Measurements from ENCODE around the gene CYB561D1. TPM values are rescaled to one million over a fixed set of nuclear protein-coding genes. Genes with fewer than 3 reads are reported as not detected.

CYB561D1 gene
- total and polyA plus RNA-seq, 2 of the 13 experiments (the other 11 are each of a cell fraction or from before 2014, with no cell fraction given), result 3.9 to 4.1 TPM

- TF ChIP-seq ZNF446 (CRISPR knock-in tag; IDR thresholded peaks at IDR 0.05), result 0 out of 2 replicates have a peak, but pooled peaks have one; percentile 18
- TF ChIP-seq SPEN (CRISPR knock-in tag; IDR thresholded peaks at IDR 0.05; ENCODE audit: low read depth), result peak; percentile 87
- TF ChIP-seq, protein P1, sequence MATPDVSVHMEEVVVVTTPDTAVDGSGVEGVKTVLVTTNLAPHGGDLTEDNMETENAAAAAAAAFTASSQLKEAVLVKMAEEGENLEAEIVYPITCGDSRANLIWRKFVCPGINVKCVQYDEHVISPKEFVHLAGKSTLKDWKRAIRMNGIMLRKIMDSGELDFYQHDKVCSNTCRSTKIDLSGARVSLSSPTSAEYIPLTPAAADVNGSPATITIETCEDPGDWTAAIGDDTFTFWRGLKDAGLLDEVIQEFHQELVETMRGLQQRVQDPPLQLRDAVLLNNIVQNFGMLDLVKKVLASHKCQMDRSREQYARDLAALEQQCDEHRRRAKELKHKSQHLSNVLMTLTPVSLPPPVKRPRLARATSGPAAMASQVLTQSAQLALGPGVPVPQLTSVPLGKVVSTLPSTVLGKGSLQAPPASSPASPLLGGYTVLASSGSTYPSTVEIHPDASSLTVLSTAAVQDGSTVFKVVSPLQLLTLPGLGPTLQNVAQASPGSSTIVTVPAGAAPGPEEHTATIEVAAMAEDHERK (CRISPR knock-in tag; IDR thresholded peaks at IDR 0.05; ENCODE audit: low read depth), result no peak
- peak; percentile 95 for TF ChIP-seq KMT2A (CRISPR knock-in tag; IDR thresholded peaks at IDR 0.05)
- peak; percentile 98 for TF ChIP-seq POLR2G (IDR thresholded peaks at IDR 0.05; ENCODE audit: low read depth, low read length)
- peak; percentile 57; the same call in 1 of the 2 replicates for TF ChIP-seq ZBTB38 (CRISPR knock-in tag; IDR thresholded peaks at IDR 0.05)
- peak; percentile 67 for TF ChIP-seq SP4 (CRISPR knock-in tag; IDR thresholded peaks at IDR 0.05)
- TF ChIP-seq ZMAT3 (CRISPR knock-in tag; conservative IDR thresholded peaks at IDR 0.05), result no peak; the same call in 1 of the 2 replicates
- TF ChIP-seq SRSF1 (optimal IDR thresholded peaks at IDR 0.05; ENCODE audit: low read depth, low read length), result peak; percentile 76
- TF ChIP-seq FOXK1 (CRISPR knock-in tag; IDR thresholded peaks at IDR 0.05; ENCODE audit: borderline replicate concordance, low read depth), result peak; percentile 66; the same call in 1 of the 2 replicates
- TF ChIP-seq, protein P2, sequence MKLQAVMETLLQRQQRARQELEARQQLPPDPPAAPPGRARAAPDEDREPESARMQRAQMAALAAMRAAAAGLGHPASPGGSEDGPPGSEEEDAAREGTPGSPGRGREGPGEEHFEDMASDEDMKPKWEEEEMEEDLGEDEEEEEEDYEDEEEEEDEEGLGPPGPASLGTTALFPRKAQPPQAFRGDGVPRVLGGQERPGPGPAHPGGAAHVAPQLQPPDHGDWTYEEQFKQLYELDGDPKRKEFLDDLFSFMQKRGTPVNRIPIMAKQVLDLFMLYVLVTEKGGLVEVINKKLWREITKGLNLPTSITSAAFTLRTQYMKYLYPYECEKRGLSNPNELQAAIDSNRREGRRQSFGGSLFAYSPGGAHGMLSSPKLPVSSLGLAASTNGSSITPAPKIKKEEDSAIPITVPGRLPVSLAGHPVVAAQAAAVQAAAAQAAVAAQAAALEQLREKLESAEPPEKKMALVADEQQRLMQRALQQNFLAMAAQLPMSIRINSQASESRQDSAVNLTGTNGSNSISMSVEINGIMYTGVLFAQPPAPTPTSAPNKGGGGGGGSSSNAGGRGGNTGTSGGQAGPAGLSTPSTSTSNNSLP (IDR thresholded peaks at IDR 0.05; ENCODE audit: low read depth, low read length), result no peak
- TF ChIP-seq SOX13 (IDR thresholded peaks at IDR 0.05), result no peak; the same call in 1 of the 2 replicates
- peak in 1 of 2 experiments; percentile 6; a peak in 1 of 4 replicates for TF ChIP-seq SOX13 (CRISPR knock-in tag; conservative IDR thresholded peaks at IDR 0.05 in 1 of 2, IDR thresholded peaks at IDR 0.05 in 1 of 2)
- TF ChIP-seq ZFAT (CRISPR knock-in tag; conservative IDR thresholded peaks at IDR 0.05), result no peak
- TF ChIP-seq SALL1 (CRISPR knock-in tag; IDR thresholded peaks at IDR 0.05), result peak; percentile 84
- TF ChIP-seq ZSCAN12 (CRISPR knock-in tag; IDR thresholded peaks at IDR 0.05), result no peak
- TF ChIP-seq THAP7 (CRISPR knock-in tag; IDR thresholded peaks at IDR 0.05), result no peak
- TF ChIP-seq, protein P3, sequence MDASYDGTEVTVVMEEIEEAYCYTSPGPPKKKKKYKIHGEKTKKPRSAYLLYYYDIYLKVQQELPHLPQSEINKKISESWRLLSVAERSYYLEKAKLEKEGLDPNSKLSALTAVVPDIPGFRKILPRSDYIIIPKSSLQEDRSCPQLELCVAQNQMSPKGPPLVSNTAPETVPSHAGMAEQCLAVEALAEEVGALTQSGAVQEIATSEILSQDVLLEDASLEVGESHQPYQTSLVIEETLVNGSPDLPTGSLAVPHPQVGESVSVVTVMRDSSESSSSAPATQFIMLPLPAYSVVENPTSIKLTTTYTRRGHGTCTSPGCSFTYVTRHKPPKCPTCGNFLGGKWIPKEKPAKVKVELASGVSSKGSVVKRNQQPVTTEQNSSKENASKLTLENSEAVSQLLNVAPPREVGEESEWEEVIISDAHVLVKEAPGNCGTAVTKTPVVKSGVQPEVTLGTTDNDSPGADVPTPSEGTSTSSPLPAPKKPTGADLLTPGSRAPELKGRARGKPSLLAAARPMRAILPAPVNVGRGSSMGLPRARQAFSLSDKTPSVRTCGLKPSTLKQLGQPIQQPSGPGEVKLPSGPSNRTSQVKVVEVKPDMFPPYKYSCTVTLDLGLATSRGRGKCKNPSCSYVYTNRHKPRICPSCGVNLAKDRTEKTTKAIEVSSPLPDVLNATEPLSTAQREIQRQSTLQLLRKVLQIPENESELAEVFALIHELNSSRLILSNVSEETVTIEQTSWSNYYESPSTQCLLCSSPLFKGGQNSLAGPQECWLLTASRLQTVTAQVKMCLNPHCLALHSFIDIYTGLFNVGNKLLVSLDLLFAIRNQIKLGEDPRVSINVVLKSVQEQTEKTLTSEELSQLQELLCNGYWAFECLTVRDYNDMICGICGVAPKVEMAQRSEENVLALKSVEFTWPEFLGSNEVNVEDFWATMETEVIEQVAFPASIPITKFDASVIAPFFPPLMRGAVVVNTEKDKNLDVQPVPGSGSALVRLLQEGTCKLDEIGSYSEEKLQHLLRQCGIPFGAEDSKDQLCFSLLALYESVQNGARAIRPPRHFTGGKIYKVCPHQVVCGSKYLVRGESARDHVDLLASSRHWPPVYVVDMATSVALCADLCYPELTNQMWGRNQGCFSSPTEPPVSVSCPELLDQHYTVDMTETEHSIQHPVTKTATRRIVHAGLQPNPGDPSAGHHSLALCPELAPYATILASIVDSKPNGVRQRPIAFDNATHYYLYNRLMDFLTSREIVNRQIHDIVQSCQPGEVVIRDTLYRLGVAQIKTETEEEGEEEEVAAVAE (CRISPR knock-in tag; IDR thresholded peaks at IDR 0.05; ENCODE audit: borderline replicate concordance), result 0 out of 2 replicates have a peak, but pooled peaks have one; percentile 29
- TF ChIP-seq ARNT2 (CRISPR knock-in tag; IDR thresholded peaks at IDR 0.05; ENCODE audit: low read depth), result peak; percentile 84
- TF ChIP-seq TCF7L2 (IDR thresholded peaks at IDR 0.05; ENCODE audit: low read depth, low read length), result no peak
- TF ChIP-seq ZNF296 (CRISPR knock-in tag; conservative IDR thresholded peaks at IDR 0.05), result no peak
Observed at GRCh38 chr1:109548321-109549267, 54.7 kb downstream of the CYB561D1 start, which contains the start of gene GNAI3 (continued).
